K562 treated with DMSO at 1 percent for 24 hours (cell line): ENCODE measurements around the gene KCNH5. TPM values are rescaled to one million over a fixed set of nuclear protein-coding genes. Genes with fewer than 3 reads are reported as not detected.

Experiments used
- total RNA-seq: library from RNA; unstranded; fragments of 300-600 nt; gene quantifications from 2 replicates; pipeline ENCODE4 v1.2.3, GENCODE V29; 2022; ENCODE audit warnings: low read depth; ENCODE audit not compliant: insufficient read depth

KCNH5 gene
- total RNA-seq, result 0.16 and 0.44 TPM in 2 replicates

GRCh38 chr14:63045234-63045611, at the start of gene KCNH5:
Gene KCNH5, minus strand, starts transcription at chr14:63045458. Its CDS starts 272 bp downstream, at chr14:63045186.

Other genes with a start within 250 kb of the KCNH5 start
- gene RHOJ, start 159.0 kb upstream of the KCNH5 start, total RNA-seq, result not detected in 2 replicates